VCaP (cell line): ENCODE results near the gene RTP1.
"Not testable (repeated sequence)": the region's sequence is repeated elsewhere in the genome, so short reads cannot be mapped to it uniquely, and the experiment has no call there.

ENCODE experiments used
- H3K27ac ChIP-seq: fragments of 450-650 bp; 2 replicates; pipeline ENCODE4 v1.5.1; 2017
- TF ChIP-seq, protein P1 (sequence below): fragments of 450-650 bp; conservative IDR thresholded peaks from 2 replicates; pipeline ENCODE4 v1.5.1; 2017; ENCODE audit warnings: mild to moderate bottlenecking, moderate library complexity

Gene RTP1

GRCh38 chr3:187223799-187224198, 26.5 kb downstream of the RTP1 start:
- TF ChIP-seq, protein P1, sequence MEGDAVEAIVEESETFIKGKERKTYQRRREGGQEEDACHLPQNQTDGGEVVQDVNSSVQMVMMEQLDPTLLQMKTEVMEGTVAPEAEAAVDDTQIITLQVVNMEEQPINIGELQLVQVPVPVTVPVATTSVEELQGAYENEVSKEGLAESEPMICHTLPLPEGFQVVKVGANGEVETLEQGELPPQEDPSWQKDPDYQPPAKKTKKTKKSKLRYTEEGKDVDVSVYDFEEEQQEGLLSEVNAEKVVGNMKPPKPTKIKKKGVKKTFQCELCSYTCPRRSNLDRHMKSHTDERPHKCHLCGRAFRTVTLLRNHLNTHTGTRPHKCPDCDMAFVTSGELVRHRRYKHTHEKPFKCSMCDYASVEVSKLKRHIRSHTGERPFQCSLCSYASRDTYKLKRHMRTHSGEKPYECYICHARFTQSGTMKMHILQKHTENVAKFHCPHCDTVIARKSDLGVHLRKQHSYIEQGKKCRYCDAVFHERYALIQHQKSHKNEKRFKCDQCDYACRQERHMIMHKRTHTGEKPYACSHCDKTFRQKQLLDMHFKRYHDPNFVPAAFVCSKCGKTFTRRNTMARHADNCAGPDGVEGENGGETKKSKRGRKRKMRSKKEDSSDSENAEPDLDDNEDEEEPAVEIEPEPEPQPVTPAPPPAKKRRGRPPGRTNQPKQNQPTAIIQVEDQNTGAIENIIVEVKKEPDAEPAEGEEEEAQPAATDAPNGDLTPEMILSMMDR: no peak
- H3K27ac ChIP-seq: no peak overlapping the region

GRCh38 chr3:187227658-187228258, 30.5 kb downstream of the RTP1 start:
- TF ChIP-seq, protein P1: no peak
- H3K27ac ChIP-seq: no peak overlapping the region

DNA sequence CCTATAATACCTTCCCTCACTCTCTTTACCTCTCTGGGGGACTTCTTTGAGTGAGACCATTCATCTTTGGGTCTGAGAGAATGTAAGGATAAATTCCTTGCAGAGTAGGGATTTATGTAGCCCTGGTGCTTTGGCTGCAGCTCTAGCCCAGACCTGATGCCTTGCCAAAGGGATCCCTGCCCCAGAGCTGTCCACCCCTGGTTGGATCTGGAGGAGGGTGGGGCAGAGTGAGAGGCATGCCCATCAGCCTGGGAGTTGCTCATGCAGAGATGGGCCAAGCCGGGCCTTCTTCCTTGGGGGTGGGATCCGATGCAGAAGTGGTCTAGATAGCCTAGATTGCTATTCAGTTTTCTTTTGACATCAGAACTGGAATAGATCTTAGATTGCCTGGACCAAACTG, 31.5 kb downstream of the RTP1 start:
- TF ChIP-seq, protein P1: no peak
- no peak overlapping the region for H3K27ac ChIP-seq

- TF ChIP-seq, protein P1: no peak
- no peak overlapping the region for H3K27ac ChIP-seq
Measured at GRCh38 chr3:187230011-187230410, 32.7 kb downstream of the RTP1 start.

DNA sequence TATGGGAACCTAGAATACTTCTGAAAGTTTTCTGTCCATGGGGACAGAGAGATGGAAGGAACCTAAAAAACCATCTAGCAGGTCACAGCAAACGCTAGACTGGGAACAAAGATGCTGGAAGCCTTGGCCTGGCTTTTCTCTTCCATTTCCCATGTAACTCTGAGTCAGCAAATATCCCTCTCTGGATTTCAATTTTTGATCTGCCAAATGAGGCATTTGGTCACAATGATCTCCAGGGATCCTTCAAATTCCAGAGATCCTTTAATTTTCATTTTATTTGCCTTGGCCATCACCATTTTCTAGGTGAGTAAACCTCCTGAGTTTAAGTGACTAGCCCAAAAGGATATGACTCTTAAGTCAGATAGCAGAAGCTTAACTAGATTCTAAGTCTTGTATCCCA, 39.7 kb downstream of the RTP1 start:
- H3K27ac ChIP-seq: no peak overlapping the region

DNA sequence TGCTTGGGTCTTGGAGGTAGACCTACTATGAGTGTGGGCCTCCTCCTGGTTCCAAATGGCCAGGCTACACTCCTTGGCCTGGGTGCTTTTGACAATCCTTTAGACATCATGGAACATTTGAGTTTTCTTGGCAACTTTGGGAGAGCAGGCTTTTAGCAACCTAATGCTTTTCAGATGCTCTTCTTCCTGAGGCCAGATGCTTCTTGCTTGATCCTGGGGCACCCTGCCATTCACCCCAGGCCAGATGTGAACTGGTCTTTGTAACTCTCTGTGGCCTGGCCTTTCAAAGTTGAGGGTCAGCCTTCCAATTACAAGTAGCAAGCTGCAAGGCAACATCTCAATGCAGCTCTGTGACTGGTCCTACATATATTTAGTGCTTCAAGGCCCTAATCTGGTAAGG, 40.5 kb downstream of the RTP1 start:
- TF ChIP-seq, protein P1: no peak
- H3K27ac ChIP-seq: no peak overlapping the region

More for the DNA sequence above, 39.7 kb downstream of the RTP1 start:
- TF ChIP-seq, protein P1: no peak

DNA sequence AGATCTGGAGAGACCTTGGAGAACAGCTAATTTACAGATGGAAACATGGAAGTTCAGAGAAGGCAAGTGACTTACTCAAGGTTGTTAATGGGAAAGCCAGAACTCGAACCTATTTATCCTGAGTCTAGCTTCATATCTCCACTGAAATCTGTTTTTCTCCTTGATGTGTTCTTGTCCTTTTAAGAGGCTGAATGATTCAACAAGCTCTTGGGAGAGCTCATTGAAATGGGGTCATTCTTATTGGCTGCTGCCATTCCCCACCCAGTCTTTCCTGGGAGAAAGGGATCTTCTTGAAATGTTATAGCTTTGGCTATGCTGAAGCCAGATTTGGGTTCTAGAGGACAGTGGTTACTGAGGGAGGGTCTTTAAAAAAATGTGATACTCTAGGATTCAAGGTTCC, 41.0 kb downstream of the RTP1 start:
- TF ChIP-seq, protein P1: no peak
- H3K27ac ChIP-seq: no peak overlapping the region

GRCh38 chr3:187238835-187239234, 41.5 kb downstream of the RTP1 start:
- not testable (repeated sequence) for H3K27ac ChIP-seq
